Osteoblast (primary cell): ENCODE results near the gene GNPAT. TPM values are rescaled to one million over a fixed set of nuclear protein-coding genes. Genes with fewer than 3 reads are reported as not detected.

Experiments used
- DNase-seq: peaks from one replicate; pipeline ENCODE4 v3.0.0; 2011; ENCODE audit warnings: low spot score, mixed read lengths; ENCODE audit not compliant: insufficient read length; ENCODE audit errors: missing footprints
- H2AFZ ChIP-seq: 2 replicates; pipeline ENCODE4 v1.6.0; 2011; ENCODE audit warnings: mild to moderate bottlenecking, low read length
- H3K27ac ChIP-seq: 2 replicates; pipeline ENCODE4 v1.5.1; 2011; ENCODE audit warnings: mild to moderate bottlenecking, low read depth, low read length, moderate library complexity
- H3K27me3 ChIP-seq: 2 replicates; pipeline ENCODE4 v1.6.0; 2012; ENCODE audit warnings: mild to moderate bottlenecking, control low read depth, inconsistent platforms, low read length, moderate library complexity; ENCODE audit not compliant: insufficient read depth
- H3K36me3 ChIP-seq: 2 replicates; pipeline ENCODE4 v1.5.1; 2011; ENCODE audit warnings: mild to moderate bottlenecking, low read length, control low read depth, moderate library complexity; ENCODE audit not compliant: insufficient read depth
- H3K4me1 ChIP-seq: 2 replicates; pipeline ENCODE4 v1.5.1; 2011; ENCODE audit warnings: mild to moderate bottlenecking, low read length, control low read depth, moderate library complexity; ENCODE audit not compliant: insufficient read depth
- H3K4me2 ChIP-seq: 2 replicates; pipeline ENCODE4 v1.6.0; 2011; ENCODE audit warnings: mild to moderate bottlenecking, low read length; ENCODE audit not compliant: insufficient read depth
- H3K4me3 ChIP-seq: fragments of 200-600 bp; sonication (generic); 3 replicates; pipeline ENCODE4 v1.5.1; 2012; ENCODE audit warnings: mild to moderate bottlenecking, low read length, inconsistent platforms; ENCODE audit not compliant: insufficient read depth
- H3K79me2 ChIP-seq: 2 replicates; pipeline ENCODE4 v1.6.0; 2012; ENCODE audit warnings: mild to moderate bottlenecking, low read length, control low read depth, inconsistent platforms; ENCODE audit not compliant: insufficient read depth
- H3K9me3 ChIP-seq: 2 replicates; pipeline ENCODE4 v1.5.1; 2011; ENCODE audit warnings: low read depth, low read length, control low read depth
- H4K20me1 ChIP-seq: 2 replicates; pipeline ENCODE4 v1.6.0; 2012; ENCODE audit warnings: mild to moderate bottlenecking, low read length, control low read depth; ENCODE audit not compliant: insufficient read depth
- total RNA-seq: library from RNA; depleted of rRNA; stranded (reverse); fragments of >200 nt; gene quantifications from 2 replicates; pipeline ENCODE4 v1.2.3, GENCODE V29; 2012
- TF ChIP-seq, protein P1 (sequence below): IDR thresholded peaks from 2 replicates; pipeline ENCODE4 v1.5.1; 2011; ENCODE audit warnings: mild to moderate bottlenecking, low read depth, low read length, moderate library complexity; ENCODE audit errors: extremely low read depth

GNPAT gene
- total RNA-seq, 1 donor: 52.1 TPM

DNA sequence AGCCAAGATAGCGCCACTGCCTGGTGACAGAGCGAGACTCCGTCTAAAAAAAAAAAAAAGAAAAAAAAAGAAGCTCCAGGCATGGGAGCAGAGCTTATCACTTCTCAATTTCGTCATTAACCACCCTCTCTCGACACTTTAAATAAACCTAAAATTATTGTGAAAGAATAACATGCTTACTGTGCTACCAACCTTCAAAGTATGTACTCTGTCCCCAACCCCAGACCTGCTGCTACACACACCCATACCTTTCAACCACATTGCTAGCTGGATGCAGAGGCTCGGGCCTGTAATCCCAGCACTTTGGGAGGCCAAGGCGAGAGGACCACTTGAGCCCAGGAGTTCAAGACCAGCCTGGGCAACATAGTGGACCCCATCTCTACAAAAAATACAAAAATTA is 38.7 kb downstream of the GNPAT start:
- Histone ChIP-seq H3K4me3 (no peak overlapping the region), H3K9me3 (no peaks in the 10 kb centered on the region), H3K27ac (no peak overlapping the region), H3K79me2 (no peaks in the 10 kb centered on the region), H3K36me3 (peaks cover 26% of the 10 kb centered on the region), H3K4me1 (peaks cover 1% of the 10 kb centered on the region), H3K4me2 (no peak overlapping the region), H2AFZ (no peak overlapping the region), H4K20me1 (no peaks in the 10 kb centered on the region), H3K27me3 (no peaks in the 10 kb centered on the region)
- DNase-seq: no peak
- TF ChIP-seq, protein P1, sequence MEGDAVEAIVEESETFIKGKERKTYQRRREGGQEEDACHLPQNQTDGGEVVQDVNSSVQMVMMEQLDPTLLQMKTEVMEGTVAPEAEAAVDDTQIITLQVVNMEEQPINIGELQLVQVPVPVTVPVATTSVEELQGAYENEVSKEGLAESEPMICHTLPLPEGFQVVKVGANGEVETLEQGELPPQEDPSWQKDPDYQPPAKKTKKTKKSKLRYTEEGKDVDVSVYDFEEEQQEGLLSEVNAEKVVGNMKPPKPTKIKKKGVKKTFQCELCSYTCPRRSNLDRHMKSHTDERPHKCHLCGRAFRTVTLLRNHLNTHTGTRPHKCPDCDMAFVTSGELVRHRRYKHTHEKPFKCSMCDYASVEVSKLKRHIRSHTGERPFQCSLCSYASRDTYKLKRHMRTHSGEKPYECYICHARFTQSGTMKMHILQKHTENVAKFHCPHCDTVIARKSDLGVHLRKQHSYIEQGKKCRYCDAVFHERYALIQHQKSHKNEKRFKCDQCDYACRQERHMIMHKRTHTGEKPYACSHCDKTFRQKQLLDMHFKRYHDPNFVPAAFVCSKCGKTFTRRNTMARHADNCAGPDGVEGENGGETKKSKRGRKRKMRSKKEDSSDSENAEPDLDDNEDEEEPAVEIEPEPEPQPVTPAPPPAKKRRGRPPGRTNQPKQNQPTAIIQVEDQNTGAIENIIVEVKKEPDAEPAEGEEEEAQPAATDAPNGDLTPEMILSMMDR: no peak

DNA sequence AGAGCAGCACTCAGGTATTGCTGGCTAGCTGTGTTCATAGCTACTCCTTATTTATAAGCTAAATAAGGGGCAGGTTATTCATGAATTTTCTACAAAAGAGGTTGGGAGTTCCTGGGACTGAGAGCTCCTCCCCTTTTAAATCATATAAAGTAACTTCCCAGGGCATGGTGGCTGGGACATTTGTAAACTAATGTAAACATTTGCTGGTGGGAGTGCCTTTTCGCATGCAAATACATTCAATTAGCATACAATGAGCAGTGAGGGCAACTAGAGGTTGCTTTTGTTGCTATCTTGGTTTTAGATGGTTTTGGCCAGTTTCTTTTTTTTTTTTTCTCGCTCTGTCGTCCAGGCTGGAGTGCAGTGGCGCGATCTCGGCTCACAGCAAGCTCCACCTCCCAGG is 43.4 kb downstream of the GNPAT start:
- TF ChIP-seq, protein P1: no peak
- no peak overlapping the region for H2AFZ ChIP-seq
- no peaks in the 10 kb centered on the region for H3K27me3 ChIP-seq
- no peak overlapping the region for H3K4me3 ChIP-seq
- H3K27ac ChIP-seq: no peak overlapping the region
- no peaks in the 10 kb centered on the region for H3K79me2 ChIP-seq
- DNase-seq: no peak
- no peaks in the 10 kb centered on the region for H3K4me1 ChIP-seq
- H4K20me1 ChIP-seq: no peaks in the 10 kb centered on the region
- H3K4me2 ChIP-seq: no peak overlapping the region
- no peaks in the 10 kb centered on the region for H3K36me3 ChIP-seq
- no peaks in the 10 kb centered on the region for H3K9me3 ChIP-seq

DNA sequence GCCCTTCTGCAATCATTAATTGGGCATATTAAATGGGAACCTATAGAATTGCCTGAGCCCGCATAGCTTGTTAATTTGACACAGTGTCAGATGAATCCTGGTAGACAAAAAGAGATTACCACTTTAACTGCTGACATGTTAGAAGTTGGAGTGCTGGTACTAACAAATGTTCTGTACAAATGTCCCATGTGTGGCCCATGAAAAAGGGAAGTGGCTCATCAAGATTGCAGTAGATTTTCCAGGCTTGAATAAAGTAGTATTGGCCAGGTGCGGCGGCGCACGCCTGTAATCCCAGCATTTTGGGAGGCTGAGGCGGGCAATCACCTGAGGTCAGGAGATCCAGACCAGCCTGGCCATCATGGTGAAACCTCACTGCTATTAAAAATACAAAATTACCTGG is 45.6 kb downstream of the GNPAT start:
- no peaks in the 10 kb centered on the region for H4K20me1 ChIP-seq
- H3K9me3 ChIP-seq: no peaks in the 10 kb centered on the region
- H3K79me2 ChIP-seq: no peaks in the 10 kb centered on the region
- H3K27ac ChIP-seq: no peak overlapping the region
- no peak overlapping the region for H3K4me3 ChIP-seq
- H3K4me2 ChIP-seq: no peak overlapping the region
- TF ChIP-seq, protein P1: no peak
- no peak for DNase-seq
- H2AFZ ChIP-seq: no peak overlapping the region
- no peaks in the 10 kb centered on the region for H3K4me1 ChIP-seq
- H3K36me3 ChIP-seq: no peaks in the 10 kb centered on the region
- no peaks in the 10 kb centered on the region for H3K27me3 ChIP-seq

DNA sequence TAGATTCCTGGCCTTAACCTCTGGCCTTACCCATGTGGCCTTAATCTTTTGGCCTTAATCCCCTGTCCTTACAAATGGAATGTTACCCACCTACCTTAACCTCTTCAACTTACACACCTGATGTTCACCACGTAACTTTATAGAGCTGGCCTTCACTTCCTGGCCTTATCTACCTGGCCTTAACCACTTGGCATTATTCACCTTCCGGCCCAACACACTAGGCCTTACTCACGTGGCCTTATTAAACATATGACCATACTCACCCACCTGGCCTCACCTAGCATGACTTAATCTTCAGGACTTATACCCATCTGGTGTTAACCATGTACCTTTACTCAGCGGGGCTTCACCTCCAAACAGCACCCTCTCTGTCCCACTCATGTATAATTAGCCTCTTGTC is 54.9 kb downstream of the GNPAT start:
- Histone ChIP-seq H3K4me2 (no peak overlapping the region), H3K4me3 (no peak overlapping the region), H2AFZ (no peak overlapping the region), H3K27ac (no peak overlapping the region), H3K4me1 (no peaks in the 10 kb centered on the region), H4K20me1 (no peaks in the 10 kb centered on the region), H3K36me3 (no peaks in the 10 kb centered on the region), H3K79me2 (no peaks in the 10 kb centered on the region), H3K9me3 (no peaks in the 10 kb centered on the region), H3K27me3 (no peaks in the 10 kb centered on the region)
- TF ChIP-seq, protein P1: no peak
- no peak for DNase-seq
